K562 treated with DMSO at 1 percent for 24 hours (cell line): ENCODE data around the gene PACRG. TPM values are rescaled to one million over a fixed set of nuclear protein-coding genes. Genes with fewer than 3 reads are reported as not detected.

Experiments used
- total RNA-seq: library from RNA; unstranded; fragments of 300-600 nt; gene quantifications from 2 replicates; pipeline ENCODE4 v1.2.3, GENCODE V29; 2022; ENCODE audit warnings: low read depth; ENCODE audit not compliant: insufficient read depth

Gene PACRG
- not detected in 2 replicates for total RNA-seq

DNA sequence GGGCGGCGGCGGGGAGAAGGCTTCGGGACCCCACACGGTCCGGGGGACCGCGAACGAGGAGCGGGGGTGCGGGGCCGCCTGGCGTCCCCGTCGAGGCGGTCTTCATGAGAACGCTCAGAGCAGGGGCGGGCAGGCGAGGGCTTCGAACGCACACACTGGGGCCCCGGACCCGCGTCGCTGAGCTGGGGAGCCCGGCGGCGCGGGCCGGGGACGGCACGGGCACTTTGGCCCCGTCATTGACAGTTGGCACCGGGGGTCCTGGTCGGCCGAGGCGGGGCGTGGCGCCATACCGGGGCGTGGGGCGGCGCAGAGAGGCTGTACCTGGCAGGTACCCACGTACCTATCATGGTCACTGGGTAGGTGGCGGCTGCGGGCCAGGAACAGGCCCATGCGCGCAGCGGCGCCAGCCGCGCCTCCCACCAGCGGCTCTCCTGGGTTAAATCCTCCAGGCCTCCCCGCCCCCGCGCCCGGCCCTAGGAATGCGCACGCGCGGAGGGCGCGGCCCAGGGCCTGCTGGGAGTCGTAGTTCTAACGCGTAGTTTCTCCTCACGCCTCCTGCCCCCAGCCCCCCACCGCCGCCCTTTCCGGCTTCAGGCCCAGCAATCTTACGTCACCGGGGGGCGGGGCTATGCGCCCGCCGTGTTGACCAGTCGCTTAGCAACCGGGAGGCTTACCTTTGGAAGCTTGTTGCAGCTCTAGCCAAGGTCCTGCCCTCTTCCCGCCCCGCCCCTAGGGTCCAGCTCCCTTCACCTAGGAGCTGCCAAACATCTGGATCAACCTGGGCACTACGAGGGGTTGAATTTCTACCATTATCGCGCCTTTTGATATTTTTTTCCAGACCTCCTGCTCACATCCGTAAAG lies at the start of gene PACRG, which contains the start of gene PRKN:
Gene PACRG (plus strand): TSS at position 653 of the 861 bp plus-strand sequence.
Gene PRKN (minus strand): TSS at position 445 of the 861 bp plus-strand sequence.

Other genes starting within 250 kb of the PACRG start
- 0.70 and 0.85 TPM in 2 replicates for gene PRKN, start 208 bp upstream of the PACRG start, total RNA-seq